ENCODE results near the gene NCAM2.

NCAM2 gene

GRCh38 chr21:21230672-21231071 is 232.5 kb downstream of the NCAM2 start:
- no peaks in the 10 kb centered on the region for H3K27me3 ChIP-seq (ENCODE audit: insufficient read depth, poor library complexity, severe bottlenecking)
- H3K27ac ChIP-seq (replicated peaks), result no peak overlapping the region
- H3K4me3 ChIP-seq (replicated peaks; ENCODE audit: insufficient read depth, low read length), result no peak overlapping the region
- no peak for DNase-seq (ENCODE audit: low read depth in 1 of 2, low spot score in 1 of 2)
- TF ChIP-seq GABPA (IDR thresholded peaks at IDR 0.05; ENCODE audit: low read depth), result no peak
- TF ChIP-seq, protein P1, sequence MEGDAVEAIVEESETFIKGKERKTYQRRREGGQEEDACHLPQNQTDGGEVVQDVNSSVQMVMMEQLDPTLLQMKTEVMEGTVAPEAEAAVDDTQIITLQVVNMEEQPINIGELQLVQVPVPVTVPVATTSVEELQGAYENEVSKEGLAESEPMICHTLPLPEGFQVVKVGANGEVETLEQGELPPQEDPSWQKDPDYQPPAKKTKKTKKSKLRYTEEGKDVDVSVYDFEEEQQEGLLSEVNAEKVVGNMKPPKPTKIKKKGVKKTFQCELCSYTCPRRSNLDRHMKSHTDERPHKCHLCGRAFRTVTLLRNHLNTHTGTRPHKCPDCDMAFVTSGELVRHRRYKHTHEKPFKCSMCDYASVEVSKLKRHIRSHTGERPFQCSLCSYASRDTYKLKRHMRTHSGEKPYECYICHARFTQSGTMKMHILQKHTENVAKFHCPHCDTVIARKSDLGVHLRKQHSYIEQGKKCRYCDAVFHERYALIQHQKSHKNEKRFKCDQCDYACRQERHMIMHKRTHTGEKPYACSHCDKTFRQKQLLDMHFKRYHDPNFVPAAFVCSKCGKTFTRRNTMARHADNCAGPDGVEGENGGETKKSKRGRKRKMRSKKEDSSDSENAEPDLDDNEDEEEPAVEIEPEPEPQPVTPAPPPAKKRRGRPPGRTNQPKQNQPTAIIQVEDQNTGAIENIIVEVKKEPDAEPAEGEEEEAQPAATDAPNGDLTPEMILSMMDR (IDR thresholded peaks at IDR 0.05; ENCODE audit: insufficient read depth, low read length), result no peak
- TF ChIP-seq, protein P2, sequence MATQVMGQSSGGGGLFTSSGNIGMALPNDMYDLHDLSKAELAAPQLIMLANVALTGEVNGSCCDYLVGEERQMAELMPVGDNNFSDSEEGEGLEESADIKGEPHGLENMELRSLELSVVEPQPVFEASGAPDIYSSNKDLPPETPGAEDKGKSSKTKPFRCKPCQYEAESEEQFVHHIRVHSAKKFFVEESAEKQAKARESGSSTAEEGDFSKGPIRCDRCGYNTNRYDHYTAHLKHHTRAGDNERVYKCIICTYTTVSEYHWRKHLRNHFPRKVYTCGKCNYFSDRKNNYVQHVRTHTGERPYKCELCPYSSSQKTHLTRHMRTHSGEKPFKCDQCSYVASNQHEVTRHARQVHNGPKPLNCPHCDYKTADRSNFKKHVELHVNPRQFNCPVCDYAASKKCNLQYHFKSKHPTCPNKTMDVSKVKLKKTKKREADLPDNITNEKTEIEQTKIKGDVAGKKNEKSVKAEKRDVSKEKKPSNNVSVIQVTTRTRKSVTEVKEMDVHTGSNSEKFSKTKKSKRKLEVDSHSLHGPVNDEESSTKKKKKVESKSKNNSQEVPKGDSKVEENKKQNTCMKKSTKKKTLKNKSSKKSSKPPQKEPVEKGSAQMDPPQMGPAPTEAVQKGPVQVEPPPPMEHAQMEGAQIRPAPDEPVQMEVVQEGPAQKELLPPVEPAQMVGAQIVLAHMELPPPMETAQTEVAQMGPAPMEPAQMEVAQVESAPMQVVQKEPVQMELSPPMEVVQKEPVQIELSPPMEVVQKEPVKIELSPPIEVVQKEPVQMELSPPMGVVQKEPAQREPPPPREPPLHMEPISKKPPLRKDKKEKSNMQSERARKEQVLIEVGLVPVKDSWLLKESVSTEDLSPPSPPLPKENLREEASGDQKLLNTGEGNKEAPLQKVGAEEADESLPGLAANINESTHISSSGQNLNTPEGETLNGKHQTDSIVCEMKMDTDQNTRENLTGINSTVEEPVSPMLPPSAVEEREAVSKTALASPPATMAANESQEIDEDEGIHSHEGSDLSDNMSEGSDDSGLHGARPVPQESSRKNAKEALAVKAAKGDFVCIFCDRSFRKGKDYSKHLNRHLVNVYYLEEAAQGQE (IDR thresholded peaks at IDR 0.05; ENCODE audit: insufficient replicate concordance, low read depth), result peak; percentile 92

GRCh38 chr21:21231913-21232312 is 233.7 kb downstream of the NCAM2 start:
- H3K27me3 ChIP-seq (ENCODE audit: insufficient read depth, poor library complexity, severe bottlenecking), result no peaks in the 10 kb centered on the region
- TF ChIP-seq, protein P1 (IDR thresholded peaks at IDR 0.05; ENCODE audit: insufficient read depth, low read length), result no peak
- no peak for TF ChIP-seq GABPA (IDR thresholded peaks at IDR 0.05; ENCODE audit: low read depth)
- TF ChIP-seq SPI1 (IDR thresholded peaks at IDR 0.05; ENCODE audit: borderline replicate concordance, low read depth), result no peak
- TF ChIP-seq POLR2AphosphoS5 (IDR thresholded peaks at IDR 0.05; ENCODE audit: low read depth), result no peak
- TF ChIP-seq, protein P2 (IDR thresholded peaks at IDR 0.05; ENCODE audit: insufficient replicate concordance, low read depth), result no peak
- H3K4me3 ChIP-seq (replicated peaks; ENCODE audit: insufficient read depth, low read length), result no peak overlapping the region
- no peak for DNase-seq (ENCODE audit: low read depth in 1 of 2, low spot score in 1 of 2)
- H3K27ac ChIP-seq (replicated peaks), result no peak overlapping the region

- Histone ChIP-seq H3K27ac (replicated peaks) (no peak overlapping the region), H3K4me3 (replicated peaks; ENCODE audit: insufficient read depth, low read length) (no peak overlapping the region), H3K27me3 (ENCODE audit: insufficient read depth, poor library complexity, severe bottlenecking) (no peaks in the 10 kb centered on the region)
- peak in 1 of 2 experiments; percentile 6 for DNase-seq (ENCODE audit: low read depth in 1 of 2, low spot score in 1 of 2)
- TF ChIP-seq POLR2AphosphoS5 (IDR thresholded peaks at IDR 0.05; ENCODE audit: low read depth) (no peak), GABPA (IDR thresholded peaks at IDR 0.05; ENCODE audit: low read depth) (no peak), SPI1 (IDR thresholded peaks at IDR 0.05; ENCODE audit: borderline replicate concordance, low read depth) (no peak)
- TF ChIP-seq, protein P2 (IDR thresholded peaks at IDR 0.05; ENCODE audit: insufficient replicate concordance, low read depth), result no peak
- TF ChIP-seq, protein P1 (IDR thresholded peaks at IDR 0.05; ENCODE audit: insufficient read depth, low read length), result no peak
These were observed 234.1 kb downstream of the NCAM2 start for GRCh38 chr21:21232320-21232719.

All from HL-60 (cell line).